Epithelial cell of proximal tubule (primary cell): Measurements from ENCODE around the gene BCAP31. TPM values are rescaled to one million over a fixed set of nuclear protein-coding genes. Genes with fewer than 3 reads are reported as not detected.

ENCODE experiments used
- DNase-seq: peaks from one replicate; pipeline ENCODE4 v3.0.0-alpha.2; 2011; ENCODE audit warnings: low read depth
- H3K4me3 ChIP-seq: 2 replicates; pipeline ENCODE4 v1.5.1; 2011; ENCODE audit warnings: low read depth, mild to moderate bottlenecking, low read length
- total RNA-seq: library from RNA; depleted of rRNA; stranded (reverse); fragments of >200 nt; gene quantifications from 2 replicates; pipeline ENCODE4 v1.2.3, GENCODE V29; 2015
- TF ChIP-seq, protein P1 (sequence below): conservative IDR thresholded peaks from 2 replicates; pipeline ENCODE4 v1.5.1; 2012; ENCODE audit warnings: low read depth, mild to moderate bottlenecking, low read length

BCAP31 gene
- total RNA-seq, 1 donor from 2014 or later: 163 TPM

DNA sequence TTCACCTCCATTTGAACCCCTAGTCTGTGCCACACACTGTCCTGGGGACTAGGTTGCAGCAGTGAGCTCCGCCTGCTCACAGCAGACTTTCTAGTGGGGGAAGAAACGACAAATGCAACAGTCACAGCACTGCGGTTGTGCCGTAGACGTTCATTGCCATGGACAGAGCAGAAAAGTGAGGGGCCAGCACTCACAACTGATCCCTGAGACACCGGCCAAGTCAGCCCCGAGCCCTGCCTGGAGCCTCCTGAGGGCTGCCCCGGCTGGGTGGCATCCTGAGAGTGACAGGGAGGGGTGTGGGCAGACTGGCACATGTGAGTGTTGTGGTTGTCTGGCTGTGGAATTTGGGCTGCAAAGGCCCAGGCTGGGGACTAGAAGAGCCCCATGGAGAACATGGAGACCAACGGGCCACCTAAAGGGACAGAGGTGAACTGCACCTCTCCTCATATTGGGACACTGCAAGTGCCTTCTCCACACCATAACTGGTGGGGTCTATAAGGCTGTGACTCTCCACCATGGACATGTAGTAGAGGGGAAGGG is 72.6 kb downstream of the BCAP31 start:
- TF ChIP-seq, protein P1, sequence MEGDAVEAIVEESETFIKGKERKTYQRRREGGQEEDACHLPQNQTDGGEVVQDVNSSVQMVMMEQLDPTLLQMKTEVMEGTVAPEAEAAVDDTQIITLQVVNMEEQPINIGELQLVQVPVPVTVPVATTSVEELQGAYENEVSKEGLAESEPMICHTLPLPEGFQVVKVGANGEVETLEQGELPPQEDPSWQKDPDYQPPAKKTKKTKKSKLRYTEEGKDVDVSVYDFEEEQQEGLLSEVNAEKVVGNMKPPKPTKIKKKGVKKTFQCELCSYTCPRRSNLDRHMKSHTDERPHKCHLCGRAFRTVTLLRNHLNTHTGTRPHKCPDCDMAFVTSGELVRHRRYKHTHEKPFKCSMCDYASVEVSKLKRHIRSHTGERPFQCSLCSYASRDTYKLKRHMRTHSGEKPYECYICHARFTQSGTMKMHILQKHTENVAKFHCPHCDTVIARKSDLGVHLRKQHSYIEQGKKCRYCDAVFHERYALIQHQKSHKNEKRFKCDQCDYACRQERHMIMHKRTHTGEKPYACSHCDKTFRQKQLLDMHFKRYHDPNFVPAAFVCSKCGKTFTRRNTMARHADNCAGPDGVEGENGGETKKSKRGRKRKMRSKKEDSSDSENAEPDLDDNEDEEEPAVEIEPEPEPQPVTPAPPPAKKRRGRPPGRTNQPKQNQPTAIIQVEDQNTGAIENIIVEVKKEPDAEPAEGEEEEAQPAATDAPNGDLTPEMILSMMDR: peak; percentile 42
- DNase-seq: no peak
- H3K4me3 ChIP-seq: no peak overlapping the region

DNA sequence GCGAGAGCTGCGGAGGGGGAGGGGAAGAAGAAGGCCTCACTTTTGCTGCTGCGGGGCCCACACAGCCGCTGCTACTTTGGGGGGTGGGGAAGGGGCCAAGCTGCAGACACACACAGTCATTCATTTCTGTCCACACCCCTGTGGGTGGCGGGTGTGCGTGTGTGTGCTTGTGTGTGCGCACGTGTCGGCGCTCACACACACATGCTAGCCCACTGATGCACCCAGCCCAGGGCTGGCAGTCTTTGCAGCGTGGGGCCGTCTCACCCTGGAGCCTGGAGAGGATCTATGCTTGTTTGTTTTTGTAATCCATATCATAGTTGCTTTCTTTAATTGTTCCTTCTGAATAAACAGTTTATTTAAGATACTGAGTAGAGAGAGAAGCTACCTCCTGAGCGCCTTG is 73.2 kb downstream of the BCAP31 start:
- TF ChIP-seq, protein P1: no peak
- no peak for DNase-seq

More for the DNA sequence above, 73.2 kb downstream of the BCAP31 start:
- no peak overlapping the region for H3K4me3 ChIP-seq

Other genes starting within 250 kb of the BCAP31 start
- 0.69 TPM in 1 of 2 replicates, not detected in the other for gene BGN, start 229.4 kb downstream of the BCAP31 start, total RNA-seq
- not detected in 2 replicates for gene ATP2B3, start 206.7 kb downstream of the BCAP31 start, total RNA-seq
- gene CCNQ, start 125.2 kb downstream of the BCAP31 start, total RNA-seq: 31.4 and 48.3 TPM in 2 replicates
- gene DUSP9, start 77.2 kb downstream of the BCAP31 start, total RNA-seq: 3.1 and 5.9 TPM in 2 replicates
- gene PNCK, start 50.6 kb downstream of the BCAP31 start, total RNA-seq: 0.86 TPM in 1 of 2 replicates, not detected in the other
- gene SLC6A8, start 36.5 kb downstream of the BCAP31 start, total RNA-seq: 20.0 and 30.5 TPM in 2 replicates
- gene ABCD1, start 469 bp upstream of the BCAP31 start, total RNA-seq: 8.2 and 12.6 TPM in 2 replicates
- gene PLXNB3, start 39.9 kb upstream of the BCAP31 start, total RNA-seq: 2.9 and 7.4 TPM in 2 replicates
- 0.17 TPM in 1 of 2 replicates, not detected in the other for gene SRPK3, start 56.7 kb upstream of the BCAP31 start, total RNA-seq
- gene IDH3G, start 70.0 kb upstream of the BCAP31 start, total RNA-seq: 62.2 and 91.4 TPM in 2 replicates
- gene SSR4, start 70.3 kb upstream of the BCAP31 start, total RNA-seq: 128 and 239 TPM in 2 replicates
- gene PDZD4, start 106.2 kb upstream of the BCAP31 start, total RNA-seq: under 0.01 and 0.17 TPM in 2 replicates
- gene L1CAM, start 161.8 kb upstream of the BCAP31 start, total RNA-seq: 35.7 and 62.1 TPM in 2 replicates
- 0.22 and 1.4 TPM in 2 replicates for gene AVPR2, start 180.3 kb upstream of the BCAP31 start, total RNA-seq
- 11.6 and 20.2 TPM in 2 replicates for gene ARHGAP4, start 201.9 kb upstream of the BCAP31 start, total RNA-seq
- 88.0 and 171 TPM in 2 replicates for gene NAA10, start 210.7 kb upstream of the BCAP31 start, total RNA-seq
- 0.92 and 1.5 TPM in 2 replicates for gene RENBP, start 220.3 kb upstream of the BCAP31 start, total RNA-seq
- 59.7 and 61.9 TPM in 2 replicates for gene HCFC1, start 247.4 kb upstream of the BCAP31 start, total RNA-seq
- gene TMEM187, start 248.4 kb upstream of the BCAP31 start, total RNA-seq: 2.3 and 4.3 TPM in 2 replicates